ENCODE data around the gene IMMP2L.

GRCh38 chr7:111587410-111588064 is 25.2 kb upstream of the IMMP2L start:
- TF ChIP-seq HDGF (IDR thresholded peaks at IDR 0.05; ENCODE audit: borderline replicate concordance) (no peak), FOXM1 (IDR thresholded peaks at IDR 0.05; ENCODE audit: borderline replicate concordance) (no peak), BHLHE40 (IDR thresholded peaks at IDR 0.05; ENCODE audit: borderline replicate concordance) (no peak), L3MBTL2 (conservative IDR thresholded peaks at IDR 0.05) (no peak)
